ENCODE results near the gene MTFR1L.

DNA sequence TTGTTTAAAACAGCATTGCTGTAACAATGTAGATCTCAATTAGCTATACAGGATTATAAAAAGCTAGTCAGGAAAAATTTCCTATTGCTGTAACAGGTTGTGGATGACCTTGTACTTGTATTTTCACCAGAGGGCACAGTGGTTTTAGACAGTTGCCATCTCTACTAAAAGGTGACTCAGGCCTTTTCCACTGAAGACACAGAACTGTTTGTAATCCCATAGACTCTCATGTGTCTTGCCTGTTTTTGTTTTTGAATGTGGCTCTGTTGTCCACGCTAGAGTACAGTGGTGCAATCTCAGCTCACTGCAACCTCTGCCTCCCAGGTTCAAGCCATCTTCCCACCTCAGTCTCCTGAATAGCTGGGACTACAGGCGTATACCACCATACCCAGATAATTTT is 5.9 kb downstream of the MTFR1L start:
- TF ChIP-seq, protein P1, sequence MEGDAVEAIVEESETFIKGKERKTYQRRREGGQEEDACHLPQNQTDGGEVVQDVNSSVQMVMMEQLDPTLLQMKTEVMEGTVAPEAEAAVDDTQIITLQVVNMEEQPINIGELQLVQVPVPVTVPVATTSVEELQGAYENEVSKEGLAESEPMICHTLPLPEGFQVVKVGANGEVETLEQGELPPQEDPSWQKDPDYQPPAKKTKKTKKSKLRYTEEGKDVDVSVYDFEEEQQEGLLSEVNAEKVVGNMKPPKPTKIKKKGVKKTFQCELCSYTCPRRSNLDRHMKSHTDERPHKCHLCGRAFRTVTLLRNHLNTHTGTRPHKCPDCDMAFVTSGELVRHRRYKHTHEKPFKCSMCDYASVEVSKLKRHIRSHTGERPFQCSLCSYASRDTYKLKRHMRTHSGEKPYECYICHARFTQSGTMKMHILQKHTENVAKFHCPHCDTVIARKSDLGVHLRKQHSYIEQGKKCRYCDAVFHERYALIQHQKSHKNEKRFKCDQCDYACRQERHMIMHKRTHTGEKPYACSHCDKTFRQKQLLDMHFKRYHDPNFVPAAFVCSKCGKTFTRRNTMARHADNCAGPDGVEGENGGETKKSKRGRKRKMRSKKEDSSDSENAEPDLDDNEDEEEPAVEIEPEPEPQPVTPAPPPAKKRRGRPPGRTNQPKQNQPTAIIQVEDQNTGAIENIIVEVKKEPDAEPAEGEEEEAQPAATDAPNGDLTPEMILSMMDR (IDR thresholded peaks at IDR 0.05): no peak
- TF ChIP-seq POLR2A (IDR thresholded peaks at IDR 0.05; ENCODE audit: low read depth): no peak
- TF ChIP-seq POLR2AphosphoS5 (IDR thresholded peaks at IDR 0.05): no peak

All from esophagus muscularis mucosa (tissue), 3 donors.